Measurements from ENCODE around the gene MT1HL1.

MT1HL1 gene

DNA sequence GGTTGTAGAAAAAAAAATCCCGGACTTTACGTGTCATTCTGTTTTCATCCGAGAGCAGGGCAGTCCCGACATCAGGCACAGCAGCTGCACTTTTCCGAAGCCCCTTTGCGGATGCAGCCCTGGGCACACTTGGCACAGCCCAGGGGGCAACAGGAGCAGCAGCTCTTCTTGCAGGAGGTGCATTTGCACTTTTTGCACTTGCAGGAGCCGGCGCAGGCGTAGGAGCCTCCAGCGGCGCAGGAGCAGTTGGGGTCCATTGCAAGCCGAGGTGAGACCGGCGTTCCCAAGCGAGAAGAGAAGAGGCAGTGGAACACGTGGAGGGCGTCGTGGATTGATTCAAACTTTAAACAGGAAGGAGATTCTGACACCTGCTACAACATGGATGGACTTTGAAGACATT, at the start of gene MT1HL1:
Gene MT1HL1, minus strand, starts transcription at position 326 of the 400 bp plus-strand sequence. Its CDS starts 69 bp downstream, at position 257.
- no peak for DNase-seq

GRCh38 chr1:237050915-237051314, 46.7 kb upstream of the MT1HL1 start:
- no peak for DNase-seq

- DNase-seq = no peak
These were observed 45.9 kb upstream of the MT1HL1 start for GRCh38 chr1:237050185-237050584.

GRCh38 chr1:237048803-237049202, 44.6 kb upstream of the MT1HL1 start:
- DNase-seq = no peak

DNA sequence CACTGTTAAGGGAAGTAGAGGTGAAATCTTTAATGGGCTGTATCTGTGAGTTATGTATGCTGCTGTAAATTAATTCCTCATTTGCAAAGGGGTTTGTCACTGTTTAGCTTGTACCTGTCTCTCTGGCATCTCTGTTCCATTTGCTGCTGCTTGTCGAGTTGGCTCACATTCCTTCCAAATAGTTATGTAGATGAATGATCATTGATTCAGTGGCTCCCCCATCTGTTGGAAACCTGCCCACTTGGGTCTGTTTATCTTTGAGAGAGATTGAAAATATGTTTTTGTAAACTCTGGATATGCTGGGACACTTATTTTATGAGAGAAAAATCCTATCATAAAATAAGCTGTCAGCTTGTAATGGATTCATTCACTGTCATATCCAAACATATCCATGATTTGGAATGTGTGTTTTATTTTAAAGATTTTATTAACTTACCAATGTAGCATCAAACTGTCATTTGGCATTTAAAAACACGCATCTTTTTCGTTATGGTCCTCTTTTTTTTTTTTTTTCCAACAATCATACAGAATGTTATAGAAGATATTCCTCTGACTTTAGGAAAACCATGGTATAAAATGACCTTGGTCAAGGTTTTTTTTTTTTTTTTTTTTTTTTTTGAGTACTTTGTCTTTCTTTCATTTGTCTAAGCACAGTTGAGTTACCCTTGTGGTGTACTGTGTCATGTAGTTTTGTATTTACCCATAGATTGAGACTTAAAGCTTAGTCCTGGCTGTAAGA, 41.2 kb upstream of the MT1HL1 start:
- DNase-seq = peak; percentile 17

DNA sequence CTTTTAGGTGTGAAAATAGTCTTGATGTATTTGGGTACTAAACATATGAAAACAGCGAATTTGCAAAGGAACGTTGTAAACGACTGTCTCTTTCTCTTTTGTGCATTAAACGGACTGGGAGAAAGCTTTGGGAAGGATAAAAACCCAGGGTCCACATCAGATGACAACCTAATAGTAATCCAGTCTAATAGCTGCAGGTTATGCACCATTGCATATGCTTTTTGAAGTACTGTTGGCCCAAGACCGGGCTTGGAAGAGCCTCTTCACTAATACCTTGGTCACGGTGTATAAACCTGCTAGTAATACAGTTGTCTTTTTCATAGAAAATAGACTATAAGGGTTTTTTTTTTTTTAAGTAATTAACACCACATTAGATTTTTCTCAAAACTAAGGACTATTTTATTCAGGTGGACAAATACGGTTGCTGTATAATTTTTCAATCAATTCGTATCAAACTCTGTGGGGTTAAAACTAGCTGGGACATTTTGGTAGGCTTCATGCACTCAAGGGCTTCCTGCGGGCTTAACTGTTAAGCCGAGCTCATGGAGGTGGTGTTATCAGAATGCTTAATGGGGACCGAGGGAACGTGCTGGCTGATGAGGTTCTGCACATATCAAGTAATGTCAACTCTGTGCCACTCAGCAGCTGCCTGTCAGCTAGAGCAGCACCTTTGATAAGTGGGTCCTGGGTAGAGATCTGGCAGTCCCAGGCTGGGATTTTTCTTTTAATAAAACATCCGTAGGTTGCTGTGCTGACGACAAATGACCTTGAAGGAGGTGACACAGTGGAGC, 39.8 kb upstream of the MT1HL1 start:
- DNase-seq = peak; percentile 7

DNA sequence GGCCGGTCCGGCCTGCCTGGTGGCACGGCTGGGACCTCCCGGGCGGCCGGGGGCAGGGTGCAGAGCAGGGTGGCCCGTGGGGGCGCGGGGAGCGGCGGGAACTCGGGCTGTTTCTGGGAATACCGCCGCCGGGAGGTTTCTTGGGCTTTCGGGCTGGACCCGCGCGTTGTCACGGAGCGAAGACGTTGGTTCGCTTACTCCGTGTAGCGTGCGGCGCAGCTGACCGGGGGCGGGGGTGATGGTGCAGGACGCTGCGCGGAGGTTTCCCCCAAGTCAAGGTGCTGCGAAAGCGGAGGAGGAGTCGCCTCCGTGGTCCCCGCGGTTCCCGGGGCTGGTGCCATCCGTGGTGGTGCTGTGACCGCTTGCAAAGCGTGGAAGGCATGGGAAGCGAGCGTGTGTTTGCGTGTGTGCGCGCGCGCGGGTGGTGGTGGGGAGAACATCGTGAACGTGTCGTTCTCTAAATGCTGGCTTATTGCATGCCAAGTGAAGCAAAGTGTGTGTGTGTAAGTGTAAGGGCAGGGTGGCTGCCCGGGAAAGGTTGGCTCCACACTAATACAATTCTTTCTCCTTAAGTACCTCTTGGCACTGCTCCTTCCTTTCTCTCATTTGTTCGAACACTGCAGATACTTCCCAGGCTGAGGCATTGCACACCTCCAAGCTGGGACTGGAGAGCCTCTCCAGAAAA, 38.8 kb upstream of the MT1HL1 start:
- peak; percentile 3 for DNase-seq

DNA sequence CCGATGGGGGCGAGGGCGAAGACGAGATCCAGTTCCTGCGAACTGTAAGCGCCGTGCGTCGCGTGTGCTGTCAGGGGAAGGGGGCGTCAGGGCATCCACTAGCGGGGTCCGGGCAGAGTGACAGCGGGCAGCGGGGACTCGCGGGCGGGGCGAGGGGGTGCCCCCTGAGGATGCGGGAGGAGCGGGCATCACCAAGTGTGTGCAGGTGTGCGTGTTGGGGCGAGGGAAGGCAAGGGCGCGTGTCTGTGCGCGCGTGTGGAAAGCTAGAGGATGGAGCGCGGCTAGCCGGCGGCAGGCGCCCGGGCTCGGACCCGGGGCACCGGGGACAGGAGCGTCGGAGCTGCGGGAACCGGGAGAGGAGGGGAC, 38.3 kb upstream of the MT1HL1 start:
- no peak for DNase-seq

DNA sequence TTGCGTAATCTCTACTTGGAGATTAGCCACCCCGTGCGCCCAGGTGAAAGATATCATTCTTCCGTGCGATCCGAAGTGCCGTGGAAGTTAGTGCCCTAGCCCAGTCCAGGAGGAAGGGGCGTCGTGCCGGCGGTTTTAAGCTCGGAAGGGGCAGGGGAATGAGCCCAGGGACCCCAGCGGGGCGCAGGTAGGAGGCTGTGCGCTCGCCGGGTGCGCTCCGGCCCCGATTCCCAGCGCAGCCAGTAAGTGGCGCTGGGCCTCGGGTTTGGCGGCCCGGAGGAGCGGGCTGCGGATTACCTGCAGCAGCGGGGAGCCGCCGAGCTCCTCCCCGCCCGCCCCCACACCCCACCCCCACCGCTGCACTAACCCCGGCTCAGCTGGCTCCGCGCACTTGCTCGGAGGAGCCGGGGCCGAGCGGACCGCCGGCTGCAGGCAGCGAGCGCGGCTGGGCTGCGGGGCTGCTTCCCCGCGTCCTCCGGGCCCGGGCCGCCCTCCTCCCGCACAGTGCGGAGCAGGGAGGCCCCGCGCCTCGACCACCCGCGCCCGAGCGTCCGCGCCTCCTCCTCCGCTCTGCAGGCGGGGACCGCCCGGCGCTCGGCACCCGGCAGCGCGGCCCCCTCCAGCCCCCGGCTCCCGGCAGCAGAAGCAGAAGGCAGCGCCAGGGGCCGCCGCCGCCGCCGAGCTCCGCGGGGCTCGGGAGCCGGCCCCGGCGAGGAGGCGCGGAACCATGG, 37.7 kb upstream of the MT1HL1 start, which contains the start of gene RYR2:
Gene RYR2, plus strand, starts transcription at position 390 of the 731 bp plus-strand sequence. Its CDS starts 338 bp downstream, at position 728.
- DNase-seq = peak; percentile 19

- no peak for DNase-seq
These were observed 37.2 kb upstream of the MT1HL1 start for GRCh38 chr1:237041461-237041794.

- DNase-seq = no peak
These were observed 36.6 kb upstream of the MT1HL1 start for GRCh38 chr1:237040823-237041222.

DNA sequence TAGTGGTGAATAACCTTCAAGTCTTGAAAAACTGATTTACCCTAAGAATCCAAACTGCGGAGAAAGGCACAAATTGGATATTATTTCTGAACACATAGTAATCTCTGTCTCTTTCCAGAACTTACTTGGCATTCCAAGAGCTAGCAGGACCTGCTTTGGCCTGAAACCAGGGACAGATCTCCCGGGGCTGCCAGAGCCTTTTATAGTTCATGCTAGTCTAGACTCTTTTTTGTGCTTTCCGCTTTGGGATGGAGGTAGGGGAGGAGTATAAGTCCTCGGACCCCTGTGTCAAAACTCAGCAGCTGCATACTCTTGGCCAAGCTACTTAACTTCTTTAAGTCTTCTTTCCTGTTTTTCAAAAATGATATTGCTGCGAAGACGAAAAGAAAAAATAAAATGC, 34.0 kb upstream of the MT1HL1 start:
- DNase-seq = no peak

GRCh38 chr1:237035759-237036158, 31.5 kb upstream of the MT1HL1 start:
- no peak for DNase-seq

- DNase-seq = no peak
These were observed 29.6 kb upstream of the MT1HL1 start for GRCh38 chr1:237033804-237034203.

GRCh38 chr1:237033061-237033460, 28.8 kb upstream of the MT1HL1 start:
- no peak for DNase-seq

GRCh38 chr1:237032029-237032428, 27.8 kb upstream of the MT1HL1 start:
- no peak for DNase-seq

DNA sequence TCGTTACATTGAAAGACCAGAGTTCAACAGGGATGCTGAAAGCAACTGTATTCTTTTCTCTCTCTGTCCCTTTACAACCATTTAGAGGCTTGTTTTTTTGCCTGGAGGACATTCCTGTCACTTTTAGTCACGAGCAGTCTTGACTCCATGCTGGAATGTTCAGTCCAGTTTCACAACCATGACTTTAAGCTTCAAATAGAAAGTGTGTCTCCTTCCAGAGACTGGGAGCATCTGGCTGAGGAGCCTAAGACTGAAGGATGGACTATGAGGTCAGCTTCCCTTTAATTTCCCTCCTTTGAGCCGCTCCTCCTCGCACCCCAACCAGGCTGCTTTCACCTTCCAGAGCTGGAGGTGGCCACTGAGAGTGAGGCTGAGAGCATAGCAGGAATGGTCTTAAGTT, 27.2 kb upstream of the MT1HL1 start:
- no peak for DNase-seq

DNA sequence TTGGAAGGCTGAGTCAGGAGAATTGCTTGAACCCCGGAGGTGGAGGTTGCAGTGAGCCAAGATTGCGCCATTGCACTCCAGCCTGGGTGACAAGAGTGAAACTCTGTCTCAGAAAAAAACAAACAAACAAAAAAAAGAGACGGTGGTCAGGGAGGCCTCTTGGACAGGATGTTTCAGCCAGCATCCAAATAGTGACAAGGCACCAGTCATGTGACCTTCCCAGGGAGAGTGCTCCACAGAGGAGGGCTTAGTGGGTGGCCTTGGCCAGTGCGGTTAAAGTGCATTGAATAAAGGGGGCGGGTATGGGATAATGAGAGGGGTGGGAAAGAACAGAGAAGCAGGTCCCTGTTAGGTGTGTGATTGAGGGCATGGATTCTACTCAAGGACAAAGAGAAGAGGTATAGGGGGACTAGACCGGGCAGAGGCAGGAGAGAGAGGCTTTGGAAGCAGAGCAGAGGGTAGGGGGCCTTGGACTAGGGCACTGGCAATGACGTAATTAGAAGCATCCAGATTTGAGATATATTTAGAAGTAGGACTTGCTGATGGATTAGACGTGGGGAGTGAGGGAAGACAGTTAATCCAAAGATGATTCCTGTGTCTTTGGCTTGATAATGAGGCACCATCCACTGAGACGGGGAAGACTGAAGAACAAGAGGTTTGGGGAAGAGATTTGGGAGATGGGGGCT, 25.8 kb upstream of the MT1HL1 start:
- no peak for DNase-seq

DNA sequence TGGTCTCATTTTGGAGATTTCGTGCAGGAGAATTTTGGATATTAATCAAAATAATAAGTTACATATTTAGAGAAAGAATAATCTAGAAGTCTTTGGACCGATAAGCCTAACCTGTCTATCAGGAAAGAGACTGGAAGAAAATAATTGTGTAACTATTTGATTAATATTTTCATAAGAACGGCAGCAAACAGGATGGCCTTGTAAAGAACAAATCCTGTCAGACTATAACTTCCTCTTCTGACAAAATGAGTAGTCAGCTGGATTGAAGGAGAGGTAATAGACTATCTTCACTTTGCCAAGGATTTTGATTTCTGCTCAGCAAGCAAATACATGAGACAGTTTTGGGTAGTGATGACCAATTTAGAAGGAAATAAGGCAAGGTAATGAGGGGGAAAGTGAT, 25.0 kb upstream of the MT1HL1 start:
- no peak for DNase-seq

- DNase-seq = no peak
These were observed 21.3 kb upstream of the MT1HL1 start for GRCh38 chr1:237025358-237026074.

GRCh38 chr1:237018896-237019295, 14.7 kb upstream of the MT1HL1 start:
- no peak for DNase-seq

DNA sequence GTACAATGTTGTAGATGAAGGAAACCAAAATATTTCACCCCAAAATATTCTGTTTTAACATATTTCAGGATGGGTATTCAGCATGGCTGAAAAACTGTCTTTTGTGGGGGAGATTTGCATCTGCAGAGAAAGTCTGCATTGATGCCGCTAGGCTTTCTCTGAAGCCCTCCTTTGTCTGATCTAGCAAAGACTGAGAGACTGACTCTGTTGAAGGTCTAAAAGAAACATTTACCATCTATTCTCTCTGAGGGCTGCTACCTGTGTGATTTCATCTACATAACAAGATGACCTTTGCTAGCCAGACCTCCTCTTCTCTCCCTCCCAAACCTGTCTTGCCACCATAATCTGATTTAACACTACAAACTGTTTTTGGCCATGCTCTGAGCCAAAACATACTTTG, 12.4 kb upstream of the MT1HL1 start:
- DNase-seq = no peak
